Endothelial cell (in vitro differentiated cells): ENCODE measurements around the gene USP17L20. TPM values are rescaled to one million over a fixed set of nuclear protein-coding genes. Genes with fewer than 3 reads are reported as not detected.
A peak's percentile ranks its signal among the peaks of the same experiment; 100 is the strongest.
"Not testable (repeated sequence)": the region's sequence is repeated elsewhere in the genome, so short reads cannot be mapped to it uniquely, and the experiment has no call there.

Source experiments
- DNase-seq: peaks from one replicate; pipeline ENCODE4 v3.0.0; 2021; ENCODE audit warnings: low spot score
- H3K27ac Mint-ChIP-seq: one replicate; pipeline ENCODE4 v1.8.0; 2021; ENCODE audit warnings: mixed read lengths, inconsistent platforms; ENCODE audit not compliant: unreplicated experiment
- H3K27me3 Mint-ChIP-seq: one replicate; pipeline ENCODE4 v1.8.0; 2021; ENCODE audit warnings: mild to moderate bottlenecking, moderate library complexity, mixed read lengths, inconsistent platforms; ENCODE audit not compliant: unreplicated experiment
- H3K36me3 Mint-ChIP-seq: one replicate; pipeline ENCODE4 v1.8.0; 2021; ENCODE audit warnings: mild to moderate bottlenecking, low read depth, mixed read lengths, inconsistent platforms; ENCODE audit not compliant: unreplicated experiment
- H3K4me1 Mint-ChIP-seq: one replicate; pipeline ENCODE4 v1.8.0; 2021; ENCODE audit warnings: mild to moderate bottlenecking, mixed read lengths, inconsistent platforms; ENCODE audit not compliant: unreplicated experiment
- H3K4me3 Mint-ChIP-seq: one replicate; pipeline ENCODE4 v1.8.0; 2021; ENCODE audit warnings: mild to moderate bottlenecking, mixed read lengths, inconsistent platforms; ENCODE audit not compliant: unreplicated experiment
- H3K9me3 Mint-ChIP-seq: one replicate; pipeline ENCODE4 v1.8.0; 2021; ENCODE audit warnings: mixed read lengths, inconsistent platforms; ENCODE audit not compliant: unreplicated experiment
- total RNA-seq: library from RNA; stranded (reverse); fragmentation: NEBNext Ultra II Directional; extraction: Animal tissue kit (Norgen Biotek cat#: 25700); gene quantifications from one replicate; pipeline ENCODE4 v1.2.1, GENCODE V29; 2021; ENCODE audit not compliant: unreplicated experiment

USP17L20 gene
- total RNA-seq, 1 donor from 2014 or later = not detected

DNA sequence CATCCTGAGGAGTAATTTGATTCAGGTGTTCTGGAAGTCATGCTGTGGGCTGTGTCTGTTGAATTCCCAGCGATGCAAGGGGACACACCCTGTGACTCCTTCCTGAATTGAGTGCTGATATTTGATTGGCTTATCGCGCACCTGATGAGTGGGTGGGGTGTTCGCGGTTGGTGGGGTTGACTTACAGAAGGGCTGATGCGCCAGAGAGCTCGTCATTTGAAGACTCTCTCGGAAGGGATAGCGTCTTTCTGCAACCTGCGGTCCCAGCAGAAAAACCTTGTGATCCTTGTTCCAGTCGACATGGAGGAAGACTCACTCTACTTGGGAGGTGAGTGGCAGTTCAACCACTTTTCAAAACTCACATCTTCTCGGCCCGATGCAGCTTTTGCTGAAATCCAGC is 4.8 kb upstream of the USP17L20 start, which contains the start of gene USP17L19:
USP17L19 (plus strand) TSS at position 301 of the 400 bp plus-strand sequence; CDS start at position 301, 0 bp downstream.
- DNase-seq, H3K27me3 Mint-ChIP-seq, H3K4me1 Mint-ChIP-seq, H3K9me3 Mint-ChIP-seq, H3K36me3 Mint-ChIP-seq, H3K27ac Mint-ChIP-seq, H3K4me3 Mint-ChIP-seq: not testable (repeated sequence)

DNA sequence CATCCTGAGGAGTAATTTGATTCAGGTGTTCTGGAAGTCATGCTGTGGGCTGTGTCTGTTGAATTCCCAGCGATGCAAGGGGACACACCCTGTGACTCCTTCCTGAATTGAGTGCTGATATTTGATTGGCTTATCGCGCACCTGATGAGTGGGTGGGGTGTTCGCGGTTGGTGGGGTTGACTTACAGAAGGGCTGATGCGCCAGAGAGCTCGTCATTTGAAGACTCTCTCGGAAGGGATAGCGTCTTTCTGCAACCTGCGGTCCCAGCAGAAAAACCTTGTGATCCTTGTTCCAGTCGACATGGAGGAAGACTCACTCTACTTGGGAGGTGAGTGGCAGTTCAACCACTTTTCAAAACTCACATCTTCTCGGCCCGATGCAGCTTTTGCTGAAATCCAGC is 4.6 kb downstream of the USP17L20 start, which contains the start of gene USP17L21:
USP17L21 (plus strand) TSS at position 301 of the 400 bp plus-strand sequence; CDS start at position 301, 0 bp downstream.
- H3K27ac Mint-ChIP-seq, H3K27me3 Mint-ChIP-seq, H3K4me3 Mint-ChIP-seq, H3K9me3 Mint-ChIP-seq, H3K4me1 Mint-ChIP-seq, H3K36me3 Mint-ChIP-seq, DNase-seq: not testable (repeated sequence)

GRCh38 chr4:9267319-9267718 is 9.4 kb downstream of the USP17L20 start, which contains the start of gene USP17L22:
Gene USP17L22, plus strand, starts transcription at chr4:9267619. Its CDS starts 0 bp downstream, at chr4:9267619.
- not testable (repeated sequence) for H3K4me3 Mint-ChIP-seq, H3K4me1 Mint-ChIP-seq, H3K27ac Mint-ChIP-seq, H3K36me3 Mint-ChIP-seq, DNase-seq, H3K9me3 Mint-ChIP-seq, H3K27me3 Mint-ChIP-seq

GRCh38 chr4:9271719-9272118 is 13.8 kb downstream of the USP17L20 start:
- H3K4me1 Mint-ChIP-seq, H3K27ac Mint-ChIP-seq, H3K36me3 Mint-ChIP-seq, H3K4me3 Mint-ChIP-seq, H3K27me3 Mint-ChIP-seq, H3K9me3 Mint-ChIP-seq: not testable (repeated sequence)
- DNase-seq = peak; percentile 2

Other genes with a start within 250 kb of the USP17L20 start
- not detected for gene FAM90A26, start 87.7 kb upstream of the USP17L20 start, total RNA-seq
- not detected for gene USP17L10, start 47.5 kb upstream of the USP17L20 start, total RNA-seq
- not detected for gene USP17L11, start 42.7 kb upstream of the USP17L20 start, total RNA-seq
- not detected for gene USP17L12, start 38.0 kb upstream of the USP17L20 start, total RNA-seq
- not detected for gene USP17L13, start 33.2 kb upstream of the USP17L20 start, total RNA-seq
- not detected for gene USP17L15, start 23.7 kb upstream of the USP17L20 start, total RNA-seq
- gene USP17L17, start 14.2 kb upstream of the USP17L20 start, total RNA-seq = not detected
- gene USP17L18, start 9.5 kb upstream of the USP17L20 start, total RNA-seq = not detected
- gene USP17L19, start 4.7 kb upstream of the USP17L20 start, total RNA-seq = not detected
- not detected for gene USP17L21, start 4.7 kb downstream of the USP17L20 start, total RNA-seq
- not detected for gene USP17L22, start 9.5 kb downstream of the USP17L20 start, total RNA-seq
- gene USP17L24, start 67.0 kb downstream of the USP17L20 start, total RNA-seq = not detected
- not detected for gene USP17L25, start 71.8 kb downstream of the USP17L20 start, total RNA-seq
- gene USP17L26, start 76.5 kb downstream of the USP17L20 start, total RNA-seq = not detected
- gene USP17L5, start 81.3 kb downstream of the USP17L20 start, total RNA-seq = not detected
- gene USP17L27, start 86.0 kb downstream of the USP17L20 start, total RNA-seq = not detected
- gene USP17L28, start 90.8 kb downstream of the USP17L20 start, total RNA-seq = not detected
- not detected for gene USP17L29, start 95.5 kb downstream of the USP17L20 start, total RNA-seq
- not detected for gene USP17L30, start 105.0 kb downstream of the USP17L20 start, total RNA-seq
- not detected for gene DEFB131A, start 186.3 kb downstream of the USP17L20 start, total RNA-seq